Natural killer cell (primary cell): Measurements from ENCODE around the gene SNX11. TPM values are rescaled to one million over a fixed set of nuclear protein-coding genes. Genes with fewer than 3 reads are reported as not detected.

Source experiments
- ATAC-seq, 3 donors: fragments of 150-1000 bp in 2 of 3; fragments of 200-7000 bp in 1 of 3; cut with Tn5 transposase; 1 replicate in 1 of 3; 2 replicates in 2 of 3; pipeline ENCODE4 v1.10.0; 2021; ENCODE audit warnings: mild to moderate bottlenecking in 2 of 3, moderate library complexity in 2 of 3
- DNase-seq, 2 donors: peaks; one replicate each; pipeline versions ENCODE4 v3.0.0 to v3.0.0-alpha.2; 2013 to 2021; ENCODE audit warnings: mixed read lengths in 1 of 2
- H3K27ac ChIP-seq: one replicate; pipeline ENCODE4 v1.5.1; 2013; ENCODE audit warnings: mild to moderate bottlenecking, low read length
- H3K27me3 ChIP-seq: one replicate; pipeline ENCODE4 v1.6.1; 2013; ENCODE audit warnings: low read length; ENCODE audit not compliant: control insufficient read depth, insufficient read depth
- H3K36me3 ChIP-seq: one replicate; pipeline ENCODE4 v1.6.1; 2013; ENCODE audit warnings: low read length; ENCODE audit not compliant: control insufficient read depth, insufficient read depth
- H3K4me1 ChIP-seq: one replicate; pipeline ENCODE4 v1.6.1; 2013; ENCODE audit warnings: low read length; ENCODE audit not compliant: control insufficient read depth, insufficient read depth
- H3K4me3 ChIP-seq: one replicate; pipeline ENCODE4 v1.5.1; 2013; ENCODE audit warnings: low read length
- H3K9me3 ChIP-seq: one replicate; pipeline ENCODE4 v1.6.1; 2013; ENCODE audit warnings: low read length; ENCODE audit not compliant: control insufficient read depth, insufficient read depth
- H3K27ac Mint-ChIP-seq, 2 donors: one replicate each; pipeline ENCODE4 v1.8.0; 2022; ENCODE audit warnings: mild to moderate bottlenecking in 2 of 2, mixed read lengths in 2 of 2, moderate library complexity in 1 of 2
- H3K27me3 Mint-ChIP-seq, 2 donors: one replicate each; pipeline ENCODE4 v1.8.0; 2022; ENCODE audit warnings: low read depth in 2 of 2, mixed read lengths in 2 of 2
- H3K36me3 Mint-ChIP-seq: one replicate; pipeline ENCODE4 v1.8.0; 2022; ENCODE audit warnings: mixed read lengths
- H3K4me1 Mint-ChIP-seq, 2 donors: one replicate each; pipeline ENCODE4 v1.8.0; 2022; ENCODE audit warnings: mixed read lengths in 2 of 2
- H3K4me3 Mint-ChIP-seq: one replicate; pipeline ENCODE4 v1.8.0; 2022; ENCODE audit warnings: mild to moderate bottlenecking, moderate library complexity, mixed read lengths
- H3K9me3 Mint-ChIP-seq, 2 donors: one replicate each; pipeline ENCODE4 v1.8.0; 2022; ENCODE audit warnings: mixed read lengths in 2 of 2
- CTCF ChIP-seq: fragments of 200-600 bp; IDR thresholded peaks from one replicate; pipeline ENCODE4 v1.8.0; 2022; ENCODE audit warnings: antibody characterized with exemption
- WGBS: methylation state at CpG from one replicate; pipeline ENCODE4 v1.1.7; 2013; ENCODE audit warnings: missing lambda C conversion rate; ENCODE audit not compliant: insufficient coverage; 5-methylcytosine and 5-hydroxymethylcytosine counted together
- intact Hi-C: fragments of 100-400 bp; cut with micrococcal nuclease; formaldehyde crosslinking; loops from one replicate; pipeline ENCODE4 v1.14.2; 2022
- total RNA-seq, 4 donors: library from RNA; stranded (reverse); fragments of 120-200 nt in 1 of 4; gene quantifications; one replicate each; pipeline versions ENCODE4 v1.2.3 to v1.2.4, GENCODE V29; 2013 to 2022

The SNX11 gene
- total RNA-seq, 3 donors from 2014 or later (not counting 1 experiment from before 2014, with no cell fraction given), result 22.4 to 43.2 (median 33.2) TPM

DNA sequence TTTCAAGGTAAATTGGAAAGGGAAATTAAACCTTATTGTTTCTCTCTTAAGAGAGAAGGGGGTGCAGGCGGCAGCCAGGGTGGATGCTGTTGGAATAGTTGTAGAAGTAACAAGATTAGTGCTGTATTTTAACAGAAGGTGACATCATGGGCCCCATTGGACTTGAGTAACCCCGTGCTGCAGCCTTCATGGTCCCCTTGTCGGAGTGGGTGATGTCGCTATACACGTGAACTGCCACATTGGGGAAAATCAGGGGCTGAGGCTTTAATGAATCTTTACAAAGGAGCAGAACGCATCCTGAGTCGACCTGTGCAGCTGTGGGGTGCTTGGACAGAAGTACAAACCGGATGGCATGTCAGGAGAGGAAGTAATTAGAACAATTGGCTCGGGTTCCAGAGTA lies 3.2 kb downstream of the SNX11 start:
- Histone ChIP-seq H3K27ac (peak overlapping the region; percentile 55), H3K27me3 (no peaks in the 10 kb centered on the region), H3K9me3 (no peaks in the 10 kb centered on the region), H3K4me3 (no peak overlapping the region), H3K36me3 (peaks cover 8% of the 10 kb centered on the region), H3K4me1 (peaks cover 44% of the 10 kb centered on the region)
- intact Hi-C loops, result no loop called here
- ATAC-seq (no peak), DNase-seq (no peak)
- Mint-ChIP-seq H3K9me3 (no peaks in the 10 kb centered on the region), H3K4me3 (peak overlapping the region; percentile 43), H3K4me1 (peaks cover 51 to 60% of the 10 kb centered on the region in 2 donors), H3K27ac (peak overlapping the region; percentile 46 to 65), H3K36me3 (no peaks in the 10 kb centered on the region), H3K27me3 (no peaks in the 10 kb centered on the region)
- 74% methylated on average over 9 of the region's 9 CpGs for WGBS
- TF ChIP-seq CTCF, result no peak

GRCh38 chr17:48111937-48112241 lies 4.3 kb downstream of the SNX11 start:
- ATAC-seq (no peak), DNase-seq (no peak)
- no peaks in the 10 kb centered on the region for H3K9me3 Mint-ChIP-seq
- Histone ChIP-seq H3K36me3 (peaks cover 11% of the 10 kb centered on the region), H3K9me3 (no peaks in the 10 kb centered on the region), H3K4me3 (no peak overlapping the region), H3K27ac (peak overlapping the region; percentile 58), H3K4me1 (peaks cover 39% of the 10 kb centered on the region), H3K27me3 (no peaks in the 10 kb centered on the region)
- peak overlapping the region; percentile 0 for H3K4me3 Mint-ChIP-seq
- intact Hi-C loops, result no loop called here
- TF ChIP-seq CTCF, result no peak
- WGBS, result 90% methylated on average over 2 of the region's 2 CpGs
- peak overlapping the region; percentile 25 to 32 for H3K27ac Mint-ChIP-seq
- peaks cover 46 to 55% of the 10 kb centered on the region in 2 donors for H3K4me1 Mint-ChIP-seq
- no peaks in the 10 kb centered on the region for H3K27me3 Mint-ChIP-seq
- H3K36me3 Mint-ChIP-seq, result no peaks in the 10 kb centered on the region

DNA sequence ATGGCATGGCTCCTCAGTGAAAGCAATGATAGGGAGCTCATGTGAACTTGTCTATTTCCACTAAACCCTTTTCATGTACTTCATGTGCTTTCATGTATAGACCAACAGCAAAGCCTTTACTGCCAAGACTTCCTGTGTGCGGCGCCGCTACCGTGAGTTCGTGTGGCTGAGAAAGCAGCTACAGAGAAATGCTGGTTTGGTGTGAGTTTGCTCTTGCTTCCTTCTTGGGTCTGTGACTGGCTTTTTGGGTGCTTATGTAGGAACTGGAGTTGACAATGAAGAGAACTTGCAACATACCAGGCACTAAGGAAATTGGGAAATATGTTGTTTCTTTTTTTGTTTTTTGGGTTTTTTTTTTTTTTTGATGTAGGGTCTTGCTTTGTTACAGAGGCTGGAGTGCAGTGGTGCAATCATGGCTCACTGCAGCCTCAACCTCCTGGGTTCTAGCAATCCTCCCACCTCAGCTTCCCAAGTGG lies 5.7 kb downstream of the SNX11 start:
- 3% methylated on average over 5 of the region's 5 CpGs for WGBS
- Histone ChIP-seq H3K36me3 (peaks cover 18% of the 10 kb centered on the region), H3K27me3 (no peaks in the 10 kb centered on the region), H3K4me3 (no peak overlapping the region), H3K9me3 (no peaks in the 10 kb centered on the region), H3K4me1 (peaks cover 33% of the 10 kb centered on the region), H3K27ac (peak overlapping the region; percentile 60)
- H3K9me3 Mint-ChIP-seq, result no peaks in the 10 kb centered on the region
- ATAC-seq (peak; percentile 70 to 85 (median 81)), DNase-seq (peak in 1 of 2 donors; percentile 76)
- no peaks in the 10 kb centered on the region for H3K36me3 Mint-ChIP-seq
- no peak for TF ChIP-seq CTCF
- peaks cover 36 to 42% of the 10 kb centered on the region in 2 donors for H3K4me1 Mint-ChIP-seq
- H3K27ac Mint-ChIP-seq, result peak overlapping the region; percentile 25 to 32
- intact Hi-C loops, result no loop called here
- H3K27me3 Mint-ChIP-seq, result no peaks in the 10 kb centered on the region
- peak overlapping the region; percentile 25 for H3K4me3 Mint-ChIP-seq

DNA sequence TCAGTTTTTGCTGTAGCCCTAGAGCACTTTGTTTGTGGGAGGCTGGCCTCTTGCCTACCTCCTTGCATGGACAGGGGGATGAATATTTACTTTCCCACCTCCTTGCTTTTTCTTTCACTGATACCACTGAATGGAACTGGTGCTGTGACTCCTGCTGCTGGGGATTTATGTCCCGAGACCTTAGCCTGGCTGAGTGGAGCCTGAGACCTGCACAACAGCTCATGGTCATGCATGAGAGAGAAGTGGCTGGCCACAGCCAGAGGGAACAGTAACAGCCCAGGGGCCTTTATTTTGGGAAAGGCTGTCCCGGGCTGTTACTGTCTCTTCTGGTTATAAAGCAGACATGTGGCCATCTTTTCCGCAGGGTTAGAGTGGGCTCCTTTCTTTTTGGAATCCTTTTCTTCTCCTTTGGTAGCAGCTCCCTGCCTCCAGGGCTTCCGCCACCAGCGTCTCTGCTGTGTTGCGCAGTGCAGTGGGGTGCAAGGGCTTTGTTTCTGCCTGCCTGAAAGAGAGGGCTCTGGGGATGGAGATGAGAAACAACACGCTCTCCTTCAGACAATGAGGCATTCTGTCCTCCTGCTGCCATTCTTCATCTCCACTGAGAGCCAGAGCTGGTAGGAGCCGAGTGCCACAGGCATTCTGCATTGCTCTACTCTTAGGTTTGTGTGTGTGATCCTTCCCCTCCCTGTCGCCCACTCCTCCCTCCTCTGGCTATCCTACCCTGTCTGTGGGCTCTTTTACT lies 14.5 kb downstream of the SNX11 start:
- Mint-ChIP-seq H3K27ac (no peak overlapping the region), H3K36me3 (no peaks in the 10 kb centered on the region), H3K27me3 (no peaks in the 10 kb centered on the region), H3K9me3 (no peaks in the 10 kb centered on the region), H3K4me1 (no peaks in the 10 kb centered on the region), H3K4me3 (no peak overlapping the region)
- Histone ChIP-seq H3K4me3 (no peak overlapping the region), H3K9me3 (no peaks in the 10 kb centered on the region), H3K36me3 (peaks cover 46% of the 10 kb centered on the region), H3K27ac (no peak overlapping the region), H3K27me3 (no peaks in the 10 kb centered on the region), H3K4me1 (no peaks in the 10 kb centered on the region)
- intact Hi-C loops, result no loop called here
- WGBS, result 83% methylated on average over 8 of the region's 9 CpGs
- no peak for TF ChIP-seq CTCF
- DNase-seq (no peak), ATAC-seq (no peak)
